AG04450 (cell line): ENCODE results near the gene MX1. TPM values are rescaled to one million over a fixed set of nuclear protein-coding genes. Genes with fewer than 3 reads are reported as not detected.

Source experiments
- CTCF ChIA-PET: fragments of 300-600, 350-600 bp; formaldehyde crosslinking; extraction: SDS; loops from one replicate; lab custom pipeline; 2022; ENCODE audit warnings: antibody characterized with exemption, inconsistent platforms; lab: Charles Lee
- POLR2A ChIA-PET: fragments of 350-600 bp; formaldehyde crosslinking; extraction: SDS; loops from one replicate; lab custom pipeline; 2021; ENCODE audit warnings: antibody characterized with exemption, inconsistent platforms; lab: Yijun Ruan, JAX
- DNase-seq: peaks from one replicate; pipeline ENCODE4 v3.0.0-alpha.2; 2011; ENCODE audit warnings: low read depth, low spot score
- H3K27ac ChIP-seq: one replicate; pipeline ENCODE4 v1.5.1; 2012; ENCODE audit warnings: low read depth, low read length, control low read depth
- H3K27me3 ChIP-seq: one replicate; pipeline ENCODE4 v1.6.0; 2012; ENCODE audit warnings: low read length; ENCODE audit not compliant: control insufficient read depth, insufficient read depth
- H3K4me3 ChIP-seq: 2 replicates; pipeline ENCODE4 v1.5.1; 2011; ENCODE audit warnings: mild to moderate bottlenecking, low read depth, low read length, control low read depth
- H3K9me3 ChIP-seq: 2 replicates; pipeline ENCODE4 v1.5.1; 2012; ENCODE audit warnings: low read length; ENCODE audit not compliant: control insufficient read depth, insufficient read depth
- CTCF ChIP-seq: IDR thresholded peaks from 2 replicates; pipeline ENCODE4 v1.5.1; 2011; ENCODE audit warnings: low read depth, low read length, control low read depth, inconsistent platforms
- polyA plus RNA-seq: library from polyadenylated mRNA; depleted of rRNA; stranded (reverse); fragments of >200 nt; gene quantifications from 2 replicates; pipeline ENCODE4 v1.2.3, GENCODE V29; 2011

MX1 gene
- polyA plus RNA-seq, 1 experiment: 1.3 TPM

DNA sequence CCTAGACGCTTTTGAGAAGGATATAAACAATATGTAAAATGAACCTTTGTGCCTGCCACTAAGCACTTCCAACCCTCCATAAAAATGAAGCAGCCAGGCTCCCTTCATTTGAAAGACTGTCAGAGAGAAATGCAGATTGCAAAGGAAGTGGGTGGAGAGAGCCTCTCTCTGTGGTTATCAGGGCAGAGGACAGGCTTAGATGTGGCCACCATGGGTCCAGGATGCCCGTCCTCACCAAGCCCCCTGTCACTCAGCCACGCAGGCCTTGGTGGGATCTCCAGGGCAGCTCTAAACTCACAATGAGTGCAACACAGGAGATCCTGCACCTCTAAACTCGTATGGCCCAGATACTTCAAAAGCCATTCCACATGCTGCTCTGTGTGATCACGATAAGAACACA, 44.0 kb downstream of the MX1 start:
- TF ChIP-seq CTCF: no peak
- peaks cover 4% of the 10 kb centered on the region; the same call in 1 of the 2 replicates for H3K9me3 ChIP-seq
- CTCF ChIA-PET: no interaction called here
- H3K4me3 ChIP-seq: no peak overlapping the region
- POLR2A ChIA-PET: no interaction called here
- H3K27me3 ChIP-seq: peaks cover 3% of the 10 kb centered on the region
- no peak for DNase-seq
- no peak overlapping the region for H3K27ac ChIP-seq

DNA sequence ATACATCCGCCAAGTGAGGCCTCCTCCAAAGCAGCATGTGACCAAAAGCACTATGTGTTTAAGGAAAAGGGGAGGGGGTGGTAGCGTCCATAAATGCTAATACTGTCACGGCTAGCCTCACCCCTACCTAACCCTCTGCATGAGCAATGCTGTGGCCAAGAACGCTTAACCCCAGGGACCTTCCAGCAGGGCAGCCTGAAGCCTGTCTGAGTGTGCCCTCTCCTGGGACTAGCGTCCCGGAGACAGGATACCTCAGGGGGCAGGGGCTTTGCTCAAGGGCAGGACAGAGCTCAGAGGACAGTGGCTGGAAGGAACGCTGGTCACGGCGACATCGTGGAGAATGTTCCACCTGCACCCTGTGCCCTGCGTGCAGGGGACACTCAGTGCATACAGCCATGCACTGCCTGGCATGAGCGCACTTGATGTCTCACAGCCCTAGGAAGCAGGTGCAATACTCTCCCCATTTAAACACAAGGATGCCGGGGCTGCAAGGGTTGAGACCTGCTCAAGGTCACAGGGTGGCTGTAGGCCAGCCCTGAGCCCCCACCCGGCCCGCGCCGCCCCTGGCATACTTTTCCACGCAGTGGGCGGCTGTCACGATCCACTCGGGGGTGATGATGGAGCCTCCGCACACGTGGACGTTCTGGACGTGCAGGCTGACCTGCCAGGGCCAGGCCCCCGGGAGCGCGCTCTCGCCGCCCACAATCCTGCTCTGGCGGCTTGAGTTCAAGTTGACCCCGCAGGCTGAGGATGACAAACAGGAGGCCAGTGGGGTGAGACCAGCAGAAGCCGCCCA, 46.9 kb downstream of the MX1 start:
- ChIA-PET POLR2A (no interaction called here), CTCF (no interaction called here)
- no peak for DNase-seq
- no peaks in the 10 kb centered on the region; the same call in 1 of the 2 replicates for H3K9me3 ChIP-seq
- no peak overlapping the region for H3K27ac ChIP-seq
- no peak for TF ChIP-seq CTCF
- H3K27me3 ChIP-seq: peaks cover 3% of the 10 kb centered on the region
- no peak overlapping the region for H3K4me3 ChIP-seq

GRCh38 chr21:41475714-41476420, 49.8 kb downstream of the MX1 start:
- Histone ChIP-seq H3K27ac (no peak overlapping the region), H3K27me3 (no peaks in the 10 kb centered on the region), H3K9me3 (no peaks in the 10 kb centered on the region; the same call in 1 of the 2 replicates), H3K4me3 (no peak overlapping the region)
- TF ChIP-seq CTCF: no peak
- ChIA-PET POLR2A (no interaction called here), CTCF (no interaction called here)
- no peak for DNase-seq

- no peak overlapping the region for H3K4me3 ChIP-seq
- no peak for TF ChIP-seq CTCF
- no peaks in the 10 kb centered on the region; the same call in 1 of the 2 replicates for H3K9me3 ChIP-seq
- ChIA-PET POLR2A (no interaction called here), CTCF (no interaction called here)
- no peak for DNase-seq
- no peaks in the 10 kb centered on the region for H3K27me3 ChIP-seq
- H3K27ac ChIP-seq: no peak overlapping the region
Observed at GRCh38 chr21:41477641-41478318, 51.7 kb downstream of the MX1 start.
